Spleen (tissue), 7 donors: ENCODE measurements around the gene MEIKIN.
"Not testable (repeated sequence)": the region's sequence is repeated elsewhere in the genome, so short reads cannot be mapped to it uniquely, and the experiment has no call there.

Experiments used
- POLR2A ChIP-seq, 3 donors: fragments of 450-650 bp; IDR thresholded peaks; one replicate each; pipeline ENCODE4 v1.5.1; 2017; ENCODE audit warnings: antibody characterized with exemption in 3 of 3, mild to moderate bottlenecking in 1 of 3
- TF ChIP-seq, protein P1 (sequence below), 11 experiments: fragments of 200-600 bp in 7 of 11; fragments of 450-650 bp in 4 of 11; sonication (generic) in 4 of 11; IDR thresholded peaks in 8 of 11; conservative IDR thresholded peaks in 3 of 11; 1 replicate in 7 of 11; 2 replicates in 4 of 11; pipeline versions ENCODE4 v1.4.0 to v1.8.0; 2016 to 2021; ENCODE audit warnings: antibody characterized with exemption in 11 of 11, inconsistent platforms in 4 of 11, mild to moderate bottlenecking in 1 of 11
- donor health status: DM: no; HTN: no; CAD: no; lungs with moderate emphysema.
- donor health status: DM: no; HTN: no; CAD: no.
- donor health status: DM: no; HTN: no; CAD: no.

- TF ChIP-seq POLR2A (IDR thresholded peaks at IDR 0.05) = not testable (repeated sequence)
- TF ChIP-seq, protein P1, sequence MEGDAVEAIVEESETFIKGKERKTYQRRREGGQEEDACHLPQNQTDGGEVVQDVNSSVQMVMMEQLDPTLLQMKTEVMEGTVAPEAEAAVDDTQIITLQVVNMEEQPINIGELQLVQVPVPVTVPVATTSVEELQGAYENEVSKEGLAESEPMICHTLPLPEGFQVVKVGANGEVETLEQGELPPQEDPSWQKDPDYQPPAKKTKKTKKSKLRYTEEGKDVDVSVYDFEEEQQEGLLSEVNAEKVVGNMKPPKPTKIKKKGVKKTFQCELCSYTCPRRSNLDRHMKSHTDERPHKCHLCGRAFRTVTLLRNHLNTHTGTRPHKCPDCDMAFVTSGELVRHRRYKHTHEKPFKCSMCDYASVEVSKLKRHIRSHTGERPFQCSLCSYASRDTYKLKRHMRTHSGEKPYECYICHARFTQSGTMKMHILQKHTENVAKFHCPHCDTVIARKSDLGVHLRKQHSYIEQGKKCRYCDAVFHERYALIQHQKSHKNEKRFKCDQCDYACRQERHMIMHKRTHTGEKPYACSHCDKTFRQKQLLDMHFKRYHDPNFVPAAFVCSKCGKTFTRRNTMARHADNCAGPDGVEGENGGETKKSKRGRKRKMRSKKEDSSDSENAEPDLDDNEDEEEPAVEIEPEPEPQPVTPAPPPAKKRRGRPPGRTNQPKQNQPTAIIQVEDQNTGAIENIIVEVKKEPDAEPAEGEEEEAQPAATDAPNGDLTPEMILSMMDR (IDR thresholded peaks at IDR 0.05 in 8 of 11, conservative IDR thresholded peaks at IDR 0.05 in 3 of 11) = not testable (repeated sequence)
Observed at GRCh38 chr5:131902266-131902665, 43.2 kb downstream of the MEIKIN start.
